ENCODE results near the gene ADD3.

GRCh38 chr10:110088367-110089104 lies 80.8 kb downstream of the ADD3 start:
- TF ChIP-seq, protein P1, sequence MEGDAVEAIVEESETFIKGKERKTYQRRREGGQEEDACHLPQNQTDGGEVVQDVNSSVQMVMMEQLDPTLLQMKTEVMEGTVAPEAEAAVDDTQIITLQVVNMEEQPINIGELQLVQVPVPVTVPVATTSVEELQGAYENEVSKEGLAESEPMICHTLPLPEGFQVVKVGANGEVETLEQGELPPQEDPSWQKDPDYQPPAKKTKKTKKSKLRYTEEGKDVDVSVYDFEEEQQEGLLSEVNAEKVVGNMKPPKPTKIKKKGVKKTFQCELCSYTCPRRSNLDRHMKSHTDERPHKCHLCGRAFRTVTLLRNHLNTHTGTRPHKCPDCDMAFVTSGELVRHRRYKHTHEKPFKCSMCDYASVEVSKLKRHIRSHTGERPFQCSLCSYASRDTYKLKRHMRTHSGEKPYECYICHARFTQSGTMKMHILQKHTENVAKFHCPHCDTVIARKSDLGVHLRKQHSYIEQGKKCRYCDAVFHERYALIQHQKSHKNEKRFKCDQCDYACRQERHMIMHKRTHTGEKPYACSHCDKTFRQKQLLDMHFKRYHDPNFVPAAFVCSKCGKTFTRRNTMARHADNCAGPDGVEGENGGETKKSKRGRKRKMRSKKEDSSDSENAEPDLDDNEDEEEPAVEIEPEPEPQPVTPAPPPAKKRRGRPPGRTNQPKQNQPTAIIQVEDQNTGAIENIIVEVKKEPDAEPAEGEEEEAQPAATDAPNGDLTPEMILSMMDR (conservative IDR thresholded peaks at IDR 0.05 in 1 of 2, IDR thresholded peaks at IDR 0.05 in 1 of 2; ENCODE audit: extremely low read depth in 1 of 2, insufficient read depth in 1 of 2, low read depth in 1 of 2, low read length in 2 of 2), result no peak
- TF ChIP-seq EZH2 (IDR thresholded peaks at IDR 0.05; ENCODE audit: borderline replicate concordance, low read length), result no peak

Measured in mammary epithelial cell (primary cell).